Measurements from ENCODE around the gene ARIH1. TPM values are rescaled to one million over a fixed set of nuclear protein-coding genes. Genes with fewer than 3 reads are reported as not detected.
A peak's percentile ranks its signal among the peaks of the same experiment; 100 is the strongest.

The ARIH1 gene
- total RNA-seq, 4 donors from 2014 or later = 42.6 to 90.0 (median 58.5) TPM

GRCh38 chr15:72591361-72591760 lies 117.2 kb downstream of the ARIH1 start:
- DNase-seq = peak in 1 of 2 donors; percentile 14
- peaks cover 9 to 13% of the 10 kb centered on the region in 2 donors for H3K4me1 ChIP-seq
- no peak overlapping the region for H3K4me3 ChIP-seq (replicated peaks in 1 of 3)
- no peaks in the 10 kb centered on the region for H3K36me3 ChIP-seq
- no peaks in the 10 kb centered on the region for H3K27me3 ChIP-seq
- peak overlapping the region; percentile 46 to 62 (median 48) for H3K27ac ChIP-seq
- 11 to 13% methylated on average over 1 of the region's 1 CpG for WGBS, 2 donors
- intact Hi-C loops (cut with DNase I) = no loop called here
- no peaks in the 10 kb centered on the region for H3K9me3 ChIP-seq
- TF ChIP-seq POLR2A (IDR thresholded peaks at IDR 0.05) = no peak
- no peak for TF ChIP-seq CTCF (IDR thresholded peaks at IDR 0.05)

DNA sequence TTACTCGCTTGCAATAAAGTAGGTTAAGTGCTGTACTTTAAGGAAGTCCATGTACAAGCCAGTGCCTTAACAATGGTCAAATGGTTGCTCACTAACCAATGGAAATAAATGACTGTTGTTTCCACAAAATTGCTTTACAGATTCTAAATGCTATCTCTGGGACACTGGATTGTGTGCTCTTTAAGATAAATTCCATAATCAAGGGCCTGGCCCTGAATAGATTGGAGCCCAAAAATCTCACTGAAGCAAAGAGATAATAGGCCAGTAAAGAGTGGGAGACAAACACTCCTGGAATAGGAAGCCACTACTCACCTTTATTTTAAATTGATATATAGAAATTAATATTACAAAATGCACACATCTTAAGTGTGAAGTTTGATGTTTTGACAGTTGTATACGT lies 118.0 kb downstream of the ARIH1 start:
- H3K9me3 ChIP-seq = no peaks in the 10 kb centered on the region
- H3K27ac ChIP-seq = peak overlapping the region in 1 of 3 donors; percentile 62
- 81 to 86% methylated on average over 2 of the region's 2 CpGs for WGBS, 2 donors
- no peaks in the 10 kb centered on the region for H3K36me3 ChIP-seq
- DNase-seq = no peak
- H3K4me3 ChIP-seq (replicated peaks in 1 of 3) = no peak overlapping the region
- TF ChIP-seq POLR2A (IDR thresholded peaks at IDR 0.05) (no peak), CTCF (IDR thresholded peaks at IDR 0.05) (no peak)
- intact Hi-C loops (cut with DNase I) = no loop called here
- peaks cover 9 to 13% of the 10 kb centered on the region in 2 donors for H3K4me1 ChIP-seq
- no peaks in the 10 kb centered on the region for H3K27me3 ChIP-seq

- intact Hi-C loops (cut with DNase I) = no loop called here
Observed at GRCh38 chr15:72592676-72593075, 118.5 kb downstream of the ARIH1 start.

GRCh38 chr15:72593838-72594237 lies 119.7 kb downstream of the ARIH1 start:
- Histone ChIP-seq H3K9me3 (no peaks in the 10 kb centered on the region), H3K27me3 (no peaks in the 10 kb centered on the region)
- intact Hi-C loops (cut with DNase I) = no loop called here

More at GRCh38 chr15:72592676-72593075, 118.5 kb downstream of the ARIH1 start:
- no peak for DNase-seq
- WGBS, 2 donors = 91 to 95% methylated on average over 2 of the region's 2 CpGs
- Histone ChIP-seq H3K36me3 (no peaks in the 10 kb centered on the region), H3K27me3 (no peaks in the 10 kb centered on the region), H3K4me3 (replicated peaks in 1 of 3) (no peak overlapping the region), H3K4me1 (peaks cover 9 to 13% of the 10 kb centered on the region in 2 donors), H3K27ac (no peak overlapping the region), H3K9me3 (no peaks in the 10 kb centered on the region)
- TF ChIP-seq POLR2A (IDR thresholded peaks at IDR 0.05) (no peak), CTCF (IDR thresholded peaks at IDR 0.05) (no peak)

More at GRCh38 chr15:72593838-72594237, 119.7 kb downstream of the ARIH1 start:
- Histone ChIP-seq H3K27ac (no peak overlapping the region), H3K36me3 (no peaks in the 10 kb centered on the region), H3K4me3 (replicated peaks in 1 of 3) (no peak overlapping the region), H3K4me1 (peaks cover 9 to 13% of the 10 kb centered on the region in 2 donors)
- TF ChIP-seq CTCF (IDR thresholded peaks at IDR 0.05) (no peak), POLR2A (IDR thresholded peaks at IDR 0.05) (no peak)
- WGBS, 2 donors = 94 to 98% methylated on average over 4 of the region's 4 CpGs
- no peak for DNase-seq

All from thyroid gland (tissue), 4 donors.